Colonic mucosa (tissue), 4 donors: ENCODE results near the gene XPC. TPM values are rescaled to one million over a fixed set of nuclear protein-coding genes. Genes with fewer than 3 reads are reported as not detected.
A peak's percentile ranks its signal among the peaks of the same experiment; 100 is the strongest.

Source experiments
- DNase-seq: peaks from one replicate; pipeline ENCODE4 v3.0.0-alpha.2; 2020
- H3K27ac ChIP-seq: fragments of 200-600 bp; one replicate; pipeline ENCODE4 v1.8.0; 2021
- H3K27me3 ChIP-seq: fragments of 200-600 bp; one replicate; pipeline ENCODE4 v1.8.0; 2021
- H3K36me3 ChIP-seq: fragments of 200-600 bp; one replicate; pipeline ENCODE4 v1.8.0; 2021
- H3K4me1 ChIP-seq: fragments of 200-600 bp; one replicate; pipeline ENCODE4 v1.8.0; 2021; ENCODE audit warnings: mild to moderate bottlenecking
- H3K4me3 ChIP-seq: fragments of 200-600 bp; one replicate; pipeline ENCODE4 v1.8.0; 2021
- H3K9ac ChIP-seq, 2 donors: one replicate each; pipeline ENCODE4 v1.7.0; 2013; ENCODE audit warnings: control low read depth in 2 of 2, low read depth in 2 of 2, low read length in 2 of 2
- H3K9me3 ChIP-seq: fragments of 200-600 bp; one replicate; pipeline ENCODE4 v1.8.0; 2021
- intact Hi-C: fragments of 100-400 bp; cut with DNase I; formaldehyde crosslinking; loops from one replicate; pipeline ENCODE4 v1.14.1; 2022
- total RNA-seq, 2 donors: library from RNA; stranded (reverse); fragmentation: NEBNext Ultra II Directional in 1 of 2; extraction: Animal tissue kit (Norgen Biotek cat#: 25700) in 1 of 2; gene quantifications; one replicate each; pipeline ENCODE4 v1.2.1, GENCODE V29; 2021
- TF ChIP-seq, protein P1 (sequence below): fragments of 200-600 bp; IDR thresholded peaks from one replicate; pipeline ENCODE4 v1.8.0; 2022; ENCODE audit warnings: antibody characterized with exemption, mild to moderate bottlenecking
- donor health status: healthy.
- donor health status: DM: no; HTN: no; CAD: no.
- donor health status: DM: no; HTN: no; CAD: no.

Gene XPC
- total RNA-seq, 2 donors from 2014 or later = 14.7 to 23.3 TPM

DNA sequence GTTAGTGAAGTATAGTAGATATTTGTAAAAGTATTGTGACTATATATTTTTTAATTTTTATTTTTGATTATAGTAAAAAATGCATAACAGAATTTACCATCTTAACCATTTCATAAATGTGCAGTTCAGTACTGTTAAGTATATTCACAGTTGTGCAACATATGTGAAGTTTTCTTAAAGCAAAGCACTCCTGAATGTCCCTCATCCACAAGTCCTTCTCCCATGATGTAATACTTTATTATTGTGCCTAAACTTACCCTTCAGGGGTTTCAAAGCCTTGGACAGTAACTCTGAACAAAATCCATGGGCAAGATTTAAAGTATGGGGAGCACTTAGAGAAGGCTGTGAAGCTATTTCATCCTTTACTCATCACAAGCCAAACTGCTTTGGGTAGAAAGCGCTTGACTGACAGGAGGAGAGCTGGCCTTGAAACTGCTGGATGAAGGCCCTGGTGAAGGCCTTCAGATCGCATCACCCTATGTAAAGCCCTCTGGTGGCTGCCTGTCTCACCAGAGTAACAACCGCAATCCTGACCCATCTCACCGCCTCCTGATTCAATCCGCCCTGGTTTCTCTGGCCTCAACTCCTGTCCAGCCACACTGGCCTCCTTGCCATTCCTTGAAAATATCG is 28.3 kb upstream of the XPC start:
- no peak overlapping the region for H3K27ac ChIP-seq
- DNase-seq = no peak
- H3K9ac ChIP-seq = no peak overlapping the region
- H3K4me3 ChIP-seq = no peak overlapping the region
- H3K4me1 ChIP-seq = no peaks in the 10 kb centered on the region
- no peaks in the 10 kb centered on the region for H3K9me3 ChIP-seq
- TF ChIP-seq, protein P1, sequence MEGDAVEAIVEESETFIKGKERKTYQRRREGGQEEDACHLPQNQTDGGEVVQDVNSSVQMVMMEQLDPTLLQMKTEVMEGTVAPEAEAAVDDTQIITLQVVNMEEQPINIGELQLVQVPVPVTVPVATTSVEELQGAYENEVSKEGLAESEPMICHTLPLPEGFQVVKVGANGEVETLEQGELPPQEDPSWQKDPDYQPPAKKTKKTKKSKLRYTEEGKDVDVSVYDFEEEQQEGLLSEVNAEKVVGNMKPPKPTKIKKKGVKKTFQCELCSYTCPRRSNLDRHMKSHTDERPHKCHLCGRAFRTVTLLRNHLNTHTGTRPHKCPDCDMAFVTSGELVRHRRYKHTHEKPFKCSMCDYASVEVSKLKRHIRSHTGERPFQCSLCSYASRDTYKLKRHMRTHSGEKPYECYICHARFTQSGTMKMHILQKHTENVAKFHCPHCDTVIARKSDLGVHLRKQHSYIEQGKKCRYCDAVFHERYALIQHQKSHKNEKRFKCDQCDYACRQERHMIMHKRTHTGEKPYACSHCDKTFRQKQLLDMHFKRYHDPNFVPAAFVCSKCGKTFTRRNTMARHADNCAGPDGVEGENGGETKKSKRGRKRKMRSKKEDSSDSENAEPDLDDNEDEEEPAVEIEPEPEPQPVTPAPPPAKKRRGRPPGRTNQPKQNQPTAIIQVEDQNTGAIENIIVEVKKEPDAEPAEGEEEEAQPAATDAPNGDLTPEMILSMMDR = no peak
- no peaks in the 10 kb centered on the region for H3K27me3 ChIP-seq
- H3K36me3 ChIP-seq = no peaks in the 10 kb centered on the region
- intact Hi-C loops = no loop called here

- H3K27me3 ChIP-seq = no peaks in the 10 kb centered on the region
- no peak overlapping the region for H3K4me3 ChIP-seq
- peak overlapping the region in 1 of 2 donors; percentile 27 for H3K9ac ChIP-seq
- H3K9me3 ChIP-seq = no peaks in the 10 kb centered on the region
- no peak for DNase-seq
- H3K36me3 ChIP-seq = no peaks in the 10 kb centered on the region
- no peak overlapping the region for H3K27ac ChIP-seq
- no peaks in the 10 kb centered on the region for H3K4me1 ChIP-seq
- TF ChIP-seq, protein P1 = no peak
- intact Hi-C loops = no loop called here
Observed at GRCh38 chr3:14204515-14205284, 26.3 kb upstream of the XPC start.

DNA sequence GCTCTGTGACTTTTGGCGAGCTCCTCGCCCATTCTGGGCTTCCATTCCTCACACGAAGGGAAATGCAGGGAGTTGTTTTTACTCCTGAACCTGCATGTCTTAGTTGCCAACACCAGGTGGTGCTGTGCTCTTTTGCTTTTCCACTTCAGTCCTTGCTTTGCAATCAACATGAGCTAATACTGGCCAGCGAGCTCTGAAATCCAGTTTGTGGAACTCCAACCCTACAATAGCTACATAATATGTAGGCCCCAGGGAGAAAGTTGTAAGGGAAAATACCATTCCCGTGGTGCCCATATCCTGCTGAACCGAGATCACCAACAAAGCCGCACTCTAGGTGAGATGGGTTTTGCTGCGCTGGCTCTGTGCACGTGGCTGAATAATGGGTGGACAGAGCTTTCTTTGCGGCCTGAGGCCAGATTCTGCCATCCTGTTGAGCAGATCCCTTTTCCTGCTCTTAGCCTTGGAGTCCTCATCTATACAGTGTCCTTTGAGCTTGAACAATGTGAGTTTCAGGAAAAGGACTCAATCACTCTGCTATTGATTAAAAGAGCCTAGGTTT is 25.2 kb upstream of the XPC start:
- intact Hi-C loops = loop anchor here (2.0 kb wide), 2 partner anchors 59 to 265 kb away; no protein-coding TSS in a partner anchor
- Histone ChIP-seq H3K4me3 (no peak overlapping the region), H3K27ac (no peak overlapping the region), H3K27me3 (no peaks in the 10 kb centered on the region), H3K4me1 (no peaks in the 10 kb centered on the region), H3K9me3 (no peaks in the 10 kb centered on the region), H3K9ac (peak overlapping the region in 1 of 2 donors; percentile 41), H3K36me3 (no peaks in the 10 kb centered on the region)
- peak; percentile 72 for DNase-seq
- TF ChIP-seq, protein P1 = peak; percentile 67

GRCh38 chr3:14202874-14203520 is 24.6 kb upstream of the XPC start:
- Histone ChIP-seq H3K4me1 (no peaks in the 10 kb centered on the region), H3K4me3 (no peak overlapping the region), H3K27ac (no peak overlapping the region), H3K36me3 (no peaks in the 10 kb centered on the region), H3K9ac (peak overlapping the region in 1 of 2 donors; percentile 7), H3K9me3 (no peaks in the 10 kb centered on the region), H3K27me3 (no peaks in the 10 kb centered on the region)
- intact Hi-C loops = loop anchor here (2.0 kb wide), 2 partner anchors 60 to 266 kb away; no protein-coding TSS in a partner anchor
- no peak for DNase-seq
- TF ChIP-seq, protein P1 = no peak
